NCI-H345 treated with DMSO at 0.1 percent for 48 hours (cell line): ENCODE results near the gene ATP5MG.

Experiments used
- DNase-seq: peaks from one replicate; lab custom pipeline; 2025; ENCODE audit not compliant: unreplicated experiment; lab: John Stamatoyannopoulos, UW

ATP5MG gene

GRCh38 chr11:118441770-118442275 is 40.4 kb downstream of the ATP5MG start:
- no peak for DNase-seq

GRCh38 chr11:118442301-118442700 is 40.9 kb downstream of the ATP5MG start:
- no peak for DNase-seq

GRCh38 chr11:118442908-118443589 is 41.6 kb downstream of the ATP5MG start:
- no peak for DNase-seq

GRCh38 chr11:118443590-118444218 is 42.3 kb downstream of the ATP5MG start:
- no peak for DNase-seq

DNA sequence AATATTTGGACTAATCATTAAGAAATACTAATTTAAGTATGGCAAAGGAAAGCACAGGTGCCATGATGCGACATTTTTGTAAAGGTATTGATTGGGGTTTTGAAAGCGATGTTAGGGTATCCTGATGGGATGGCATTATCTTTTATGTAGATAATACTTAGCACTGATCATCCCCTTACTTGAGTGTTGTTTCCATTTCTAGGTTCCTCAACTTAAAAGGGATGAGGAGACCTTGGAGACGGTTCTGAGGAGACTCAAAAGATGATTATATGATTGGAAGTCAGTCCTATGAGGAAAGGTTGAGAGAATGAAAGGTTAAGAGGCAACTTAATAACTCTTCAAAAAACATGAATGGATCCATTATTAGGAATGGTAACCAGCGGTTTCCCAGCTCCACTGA is 46.0 kb downstream of the ATP5MG start:
- no peak for DNase-seq

DNA sequence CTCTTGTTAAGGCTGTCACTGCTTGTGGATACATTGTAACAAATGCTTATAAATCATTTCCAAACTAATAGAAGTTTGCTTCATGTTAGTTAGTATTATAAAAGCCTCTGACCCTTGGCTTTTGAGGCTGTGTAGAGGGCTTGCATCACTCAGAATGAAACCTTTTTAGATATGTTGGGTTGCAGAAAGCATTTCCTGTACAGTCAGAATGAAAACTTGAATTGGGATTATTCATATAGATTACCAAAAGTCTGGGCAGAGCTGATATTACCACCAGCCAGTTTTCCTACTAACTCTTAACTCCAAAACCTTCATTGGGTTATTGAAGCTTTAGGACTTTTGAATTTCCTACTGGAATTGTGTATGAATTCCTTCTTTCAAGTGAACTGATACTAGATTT is 46.9 kb downstream of the ATP5MG start:
- no peak for DNase-seq

- no peak for DNase-seq
Observed at GRCh38 chr11:118449316-118449918, 48.0 kb downstream of the ATP5MG start.

DNA sequence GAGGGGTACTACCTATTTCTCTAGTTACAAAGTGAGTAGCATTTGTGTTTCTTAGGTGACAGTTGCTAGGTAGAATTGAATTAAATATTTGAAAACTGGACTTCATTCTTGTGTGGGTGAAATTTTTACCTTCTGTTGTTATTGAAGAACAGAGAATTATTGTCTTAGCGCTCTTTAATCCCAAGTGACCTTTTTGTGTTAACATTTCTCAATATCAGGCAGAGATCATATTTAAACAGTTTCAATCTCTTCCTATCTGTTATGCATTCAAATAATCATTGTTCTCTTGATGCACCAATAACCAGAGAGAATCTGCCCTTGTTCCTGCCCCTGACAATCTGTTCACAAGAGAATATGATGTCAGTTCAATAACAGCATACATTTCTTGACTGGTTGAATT is 49.0 kb downstream of the ATP5MG start:
- no peak for DNase-seq
